H4 (cell line): Measurements from ENCODE around the gene ZFAND5. TPM values are rescaled to one million over a fixed set of nuclear protein-coding genes. Genes with fewer than 3 reads are reported as not detected.

Experiments used
- DNase-seq: peaks from one replicate; pipeline ENCODE4 v3.0.0-alpha.2; 2015; ENCODE audit warnings: low spot score
- total RNA-seq: library from RNA; depleted of rRNA; stranded (reverse); fragments of >200 nt; shearing (Covaris generic); gene quantifications from 2 replicates; pipeline ENCODE4 v1.2.3, GENCODE V29; 2014; rRNA removed

Gene ZFAND5
- 170 and 179 TPM in 2 replicates for total RNA-seq

- DNase-seq = peak; percentile 97
Measured at GRCh38 chr9:72364679-72365524, at the start of gene ZFAND5. TSS of gene ZFAND5 (minus strand) at chr9:72365208. CDS start at chr9:72360778, 4,430 bp downstream.

- DNase-seq = no peak
Measured at GRCh38 chr9:72412483-72413040, 47.6 kb upstream of the ZFAND5 start.

GRCh38 chr9:72410214-72410613, 45.2 kb upstream of the ZFAND5 start:
- no peak for DNase-seq

- no peak for DNase-seq
Measured at GRCh38 chr9:72407114-72407513, 42.1 kb upstream of the ZFAND5 start.

GRCh38 chr9:72402744-72403143, 37.7 kb upstream of the ZFAND5 start:
- no peak for DNase-seq

- DNase-seq = no peak
Measured at GRCh38 chr9:72401396-72401795, 36.4 kb upstream of the ZFAND5 start.

- no peak for DNase-seq
Measured at GRCh38 chr9:72400866-72401265, 35.9 kb upstream of the ZFAND5 start.

- DNase-seq = no peak
Measured at GRCh38 chr9:72399391-72399790, 34.4 kb upstream of the ZFAND5 start.

GRCh38 chr9:72396247-72397091, 31.5 kb upstream of the ZFAND5 start:
- peak; percentile 55 for DNase-seq

- DNase-seq = no peak
Measured at GRCh38 chr9:72394066-72394465, 29.1 kb upstream of the ZFAND5 start.

GRCh38 chr9:72390907-72391306, 25.9 kb upstream of the ZFAND5 start:
- DNase-seq = no peak

- DNase-seq = peak; percentile 51
Measured at GRCh38 chr9:72386186-72386585, 21.2 kb upstream of the ZFAND5 start.

- no peak for DNase-seq
Measured at GRCh38 chr9:72384710-72385485, 19.9 kb upstream of the ZFAND5 start.

GRCh38 chr9:72383978-72384709, 19.1 kb upstream of the ZFAND5 start:
- DNase-seq = no peak

- no peak for DNase-seq
Measured at GRCh38 chr9:72382405-72382804, 17.4 kb upstream of the ZFAND5 start.

- DNase-seq = no peak
Measured at GRCh38 chr9:72377041-72377440, 12.0 kb upstream of the ZFAND5 start.

- no peak for DNase-seq
Measured at GRCh38 chr9:72371151-72371550, 6.1 kb upstream of the ZFAND5 start.

GRCh38 chr9:72365525-72366256, 683 bp upstream of the ZFAND5 start:
- DNase-seq = peak; percentile 73

GRCh38 chr9:72363908-72364678, 915 bp downstream of the ZFAND5 start:
- peak; percentile 21 for DNase-seq
